ENCODE data around the gene SLC9A9. TPM values are rescaled to one million over a fixed set of nuclear protein-coding genes. Genes with fewer than 3 reads are reported as not detected.

SLC9A9 gene
- total RNA-seq, 2 experiments from 2014 or later: 12.2 TPM

- Histone ChIP-seq H3K4me1 (ENCODE audit: insufficient read depth, low read length) (no peaks in the 10 kb centered on the region), H3K4me3 (ENCODE audit: low read length) (no peak overlapping the region), H3K27ac (ENCODE audit: low read depth in 1 of 2, low read length in 2 of 2) (no peak overlapping the region), H3K36me3 (ENCODE audit: insufficient read depth, low read length) (no peaks in the 10 kb centered on the region), H3K27me3 (ENCODE audit: control insufficient read depth in 1 of 2, insufficient read depth in 2 of 2, low read length in 2 of 2) (no peaks in the 10 kb centered on the region), H3K9me3 (ENCODE audit: control insufficient read depth in 1 of 2, insufficient read depth in 1 of 2, low read length in 2 of 2) (no peaks in the 10 kb centered on the region)
- ChIA-PET CTCF (no interaction called here), POLR2A (interaction anchor here (1.5 kb wide), 1 partner anchor 208 kb away, joined by 3 read pairs; no protein-coding TSS in a partner anchor)
- DNase-seq (no peak), ATAC-seq (ENCODE audit: poor library complexity) (no peak)
- no peak for TF ChIP-seq CTCF (IDR thresholded peaks at IDR 0.05)
- no peaks in the 10 kb centered on the region for H3K9me3 Mint-ChIP-seq
- no peaks in the 10 kb centered on the region for H3K36me3 Mint-ChIP-seq (ENCODE audit: low read depth)
- H3K27ac Mint-ChIP-seq: no peak overlapping the region
- intact Hi-C loops (cut with DNase I, micrococcal nuclease): no loop called here
- no peak overlapping the region for H3K4me3 Mint-ChIP-seq
- peaks cover 19% of the 10 kb centered on the region for H3K4me1 Mint-ChIP-seq (ENCODE audit: low read depth)
- no peaks in the 10 kb centered on the region for H3K27me3 Mint-ChIP-seq
Measured at GRCh38 chr3:143328451-143328850, 519.8 kb downstream of the SLC9A9 start.

GRCh38 chr3:143326983-143327778, 521.1 kb downstream of the SLC9A9 start:
- H3K27ac Mint-ChIP-seq: no peak overlapping the region
- TF ChIP-seq CTCF (IDR thresholded peaks at IDR 0.05): no peak
- Histone ChIP-seq H3K4me3 (ENCODE audit: low read length) (no peak overlapping the region), H3K27me3 (ENCODE audit: control insufficient read depth in 1 of 2, insufficient read depth in 2 of 2, low read length in 2 of 2) (no peaks in the 10 kb centered on the region), H3K4me1 (ENCODE audit: insufficient read depth, low read length) (no peaks in the 10 kb centered on the region), H3K9me3 (ENCODE audit: control insufficient read depth in 1 of 2, insufficient read depth in 1 of 2, low read length in 2 of 2) (no peaks in the 10 kb centered on the region), H3K27ac (ENCODE audit: low read depth in 1 of 2, low read length in 2 of 2) (no peak overlapping the region), H3K36me3 (ENCODE audit: insufficient read depth, low read length) (no peaks in the 10 kb centered on the region)
- intact Hi-C loops (cut with DNase I, micrococcal nuclease): no loop called here
- ChIA-PET POLR2A (interaction anchor here (1.5 kb wide), 1 partner anchor 206 kb away, joined by 3 read pairs; no protein-coding TSS in a partner anchor), CTCF (no interaction called here)
- no peak overlapping the region for H3K4me3 Mint-ChIP-seq
- ATAC-seq (ENCODE audit: poor library complexity) (no peak), DNase-seq (no peak)
- H3K27me3 Mint-ChIP-seq: no peaks in the 10 kb centered on the region
- H3K9me3 Mint-ChIP-seq: no peaks in the 10 kb centered on the region
- peaks cover 4% of the 10 kb centered on the region for H3K36me3 Mint-ChIP-seq (ENCODE audit: low read depth)
- peaks cover 19% of the 10 kb centered on the region for H3K4me1 Mint-ChIP-seq (ENCODE audit: low read depth)

- POLR2A ChIA-PET: no interaction called here
- ATAC-seq (ENCODE audit: poor library complexity): no peak
- peaks cover 4% of the 10 kb centered on the region for H3K36me3 Mint-ChIP-seq (ENCODE audit: low read depth)
Measured at GRCh38 chr3:143321058-143321769, 527.1 kb downstream of the SLC9A9 start.

More at GRCh38 chr3:143321058-143321769, 527.1 kb downstream of the SLC9A9 start:
- Histone ChIP-seq H3K27me3 (ENCODE audit: control insufficient read depth in 1 of 2, insufficient read depth in 2 of 2, low read length in 2 of 2) (no peaks in the 10 kb centered on the region), H3K36me3 (ENCODE audit: insufficient read depth, low read length) (no peaks in the 10 kb centered on the region), H3K9me3 (ENCODE audit: control insufficient read depth in 1 of 2, insufficient read depth in 1 of 2, low read length in 2 of 2) (no peaks in the 10 kb centered on the region), H3K4me3 (ENCODE audit: low read length) (no peak overlapping the region), H3K27ac (ENCODE audit: low read depth in 1 of 2, low read length in 2 of 2) (no peak overlapping the region), H3K4me1 (ENCODE audit: insufficient read depth, low read length) (no peaks in the 10 kb centered on the region)
- no peak for DNase-seq
- Mint-ChIP-seq H3K9me3 (no peaks in the 10 kb centered on the region), H3K4me1 (ENCODE audit: low read depth) (peaks cover 3% of the 10 kb centered on the region), H3K4me3 (no peak overlapping the region), H3K27ac (no peak overlapping the region), H3K27me3 (no peaks in the 10 kb centered on the region)
- CTCF ChIA-PET: no interaction called here
- no peak for TF ChIP-seq CTCF (IDR thresholded peaks at IDR 0.05)
- intact Hi-C loops (cut with DNase I, micrococcal nuclease): no loop called here

Measured in CD4-positive, alpha-beta T cell (primary cell).